GM20000 (cell line): ENCODE data around the gene HEPH.

Experiments used
- DNase-seq: peaks from one replicate; pipeline ENCODE4 v3.0.0; 2012; ENCODE audit warnings: low spot score
- TF ChIP-seq, protein P1 (sequence below): IDR thresholded peaks from 2 replicates; pipeline ENCODE4 v1.5.1; 2012; ENCODE audit warnings: mild to moderate bottlenecking, control low read depth; ENCODE audit errors: extremely low read depth, missing control alignments

Gene HEPH

DNA sequence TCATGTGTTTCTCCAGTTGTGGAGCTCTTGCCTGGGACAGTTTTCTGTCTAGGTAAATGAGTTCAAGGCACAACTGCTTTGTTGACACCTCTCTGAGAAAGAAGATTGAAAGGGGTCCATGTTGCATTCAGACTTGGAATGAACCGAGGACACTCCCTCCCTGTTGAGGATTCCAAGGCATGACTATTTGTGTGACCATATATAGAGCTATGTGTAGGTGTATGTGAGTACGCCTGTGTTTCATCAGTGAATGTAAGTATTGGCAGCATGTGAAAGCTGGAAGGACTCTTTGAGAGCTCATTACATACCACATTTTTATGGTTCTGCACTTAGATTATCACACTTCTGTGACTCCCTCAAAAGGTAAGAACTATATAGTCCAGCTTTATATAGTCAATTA lies 3.4 kb downstream of the HEPH start:
- no peak for DNase-seq
- TF ChIP-seq, protein P1, sequence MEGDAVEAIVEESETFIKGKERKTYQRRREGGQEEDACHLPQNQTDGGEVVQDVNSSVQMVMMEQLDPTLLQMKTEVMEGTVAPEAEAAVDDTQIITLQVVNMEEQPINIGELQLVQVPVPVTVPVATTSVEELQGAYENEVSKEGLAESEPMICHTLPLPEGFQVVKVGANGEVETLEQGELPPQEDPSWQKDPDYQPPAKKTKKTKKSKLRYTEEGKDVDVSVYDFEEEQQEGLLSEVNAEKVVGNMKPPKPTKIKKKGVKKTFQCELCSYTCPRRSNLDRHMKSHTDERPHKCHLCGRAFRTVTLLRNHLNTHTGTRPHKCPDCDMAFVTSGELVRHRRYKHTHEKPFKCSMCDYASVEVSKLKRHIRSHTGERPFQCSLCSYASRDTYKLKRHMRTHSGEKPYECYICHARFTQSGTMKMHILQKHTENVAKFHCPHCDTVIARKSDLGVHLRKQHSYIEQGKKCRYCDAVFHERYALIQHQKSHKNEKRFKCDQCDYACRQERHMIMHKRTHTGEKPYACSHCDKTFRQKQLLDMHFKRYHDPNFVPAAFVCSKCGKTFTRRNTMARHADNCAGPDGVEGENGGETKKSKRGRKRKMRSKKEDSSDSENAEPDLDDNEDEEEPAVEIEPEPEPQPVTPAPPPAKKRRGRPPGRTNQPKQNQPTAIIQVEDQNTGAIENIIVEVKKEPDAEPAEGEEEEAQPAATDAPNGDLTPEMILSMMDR, result no peak

DNA sequence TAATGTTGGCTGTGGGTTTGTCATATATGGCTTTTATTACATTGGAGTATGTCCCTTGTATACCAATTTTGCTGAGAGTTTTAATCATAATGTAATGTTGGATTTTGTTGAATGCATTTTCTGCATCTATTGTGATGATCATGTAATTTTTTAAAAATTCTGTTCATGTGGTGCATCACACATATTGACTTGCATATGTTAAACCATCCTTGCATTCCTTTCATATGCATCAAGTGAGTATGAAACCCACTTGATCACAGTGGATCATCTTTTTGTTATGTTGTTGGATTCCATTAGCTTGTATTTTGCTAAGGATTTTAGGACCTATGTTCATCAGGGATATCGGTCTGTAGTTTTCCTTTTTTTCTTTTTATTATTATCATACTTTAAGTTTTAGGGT lies 12.1 kb downstream of the HEPH start:
- TF ChIP-seq, protein P1, result no peak
- no peak for DNase-seq

DNA sequence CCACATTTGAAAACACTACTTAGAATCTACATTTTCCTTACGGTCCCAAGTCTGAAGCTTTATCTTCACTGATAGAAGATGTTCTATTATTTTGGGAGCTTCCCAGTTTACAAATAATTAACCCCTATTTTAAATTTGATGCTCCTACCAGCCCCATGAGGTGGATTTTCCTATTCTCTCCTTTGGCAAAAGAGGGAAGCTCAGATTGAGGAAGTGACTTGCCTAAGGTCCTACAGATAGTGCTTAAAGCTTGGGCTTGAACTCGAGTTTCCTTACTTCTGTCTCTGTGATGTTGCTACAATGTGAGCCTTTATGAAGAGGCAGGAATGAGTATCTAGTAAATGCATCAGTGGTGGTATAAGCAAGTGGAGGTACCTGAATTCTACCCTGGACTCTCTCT lies 27.5 kb downstream of the HEPH start:
- TF ChIP-seq, protein P1, result no peak
- DNase-seq, result no peak

DNA sequence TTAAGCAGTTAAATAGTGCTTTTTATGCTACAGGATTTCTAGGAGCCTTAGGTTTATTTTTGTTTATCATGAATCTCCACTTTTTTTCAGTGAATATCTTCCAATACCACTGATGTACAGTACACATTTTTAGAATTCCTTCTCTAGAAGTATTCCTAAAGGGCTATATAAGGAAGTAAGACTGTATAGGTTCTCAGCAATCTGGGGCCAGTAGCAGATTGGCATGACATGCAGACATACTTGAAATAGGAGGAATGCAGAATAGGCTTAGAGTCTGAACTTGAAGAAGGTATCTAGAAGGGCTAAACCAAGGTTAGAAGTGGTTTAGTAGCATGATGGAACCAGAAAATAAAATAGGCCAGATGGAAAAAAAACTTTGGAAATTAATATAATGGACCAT lies 29.8 kb downstream of the HEPH start:
- TF ChIP-seq, protein P1, result no peak
- DNase-seq, result no peak

DNA sequence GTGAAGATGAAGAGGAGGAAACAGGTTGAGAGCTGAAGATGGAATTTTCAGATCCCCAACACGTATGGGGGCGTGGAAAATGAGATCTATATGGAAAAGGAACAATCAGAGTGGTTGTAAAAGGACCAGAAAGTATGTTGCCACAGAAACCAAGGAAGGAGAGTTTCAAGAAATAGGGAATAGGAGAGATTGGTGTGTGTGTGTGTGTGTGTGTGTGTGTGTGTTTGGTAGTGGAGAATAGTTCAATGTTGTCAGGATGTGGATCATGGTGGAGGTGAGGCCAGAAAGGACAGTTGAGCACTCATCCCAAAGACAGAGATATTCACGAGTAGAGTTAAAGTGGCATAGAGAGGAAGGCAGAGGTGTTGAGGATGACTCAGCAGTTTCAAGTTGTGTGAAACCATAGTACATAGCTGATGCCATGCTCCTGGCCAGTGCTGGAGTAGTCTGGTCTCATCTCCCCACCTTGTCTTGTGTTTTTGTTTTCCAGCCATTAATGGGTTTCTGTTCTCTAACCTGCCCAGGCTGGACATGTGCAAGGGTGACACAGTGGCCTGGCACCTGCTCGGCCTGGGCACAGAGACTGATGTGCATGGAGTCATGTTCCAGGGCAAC lies 36.1 kb downstream of the HEPH start:
- no peak for DNase-seq
- TF ChIP-seq, protein P1, result no peak

DNA sequence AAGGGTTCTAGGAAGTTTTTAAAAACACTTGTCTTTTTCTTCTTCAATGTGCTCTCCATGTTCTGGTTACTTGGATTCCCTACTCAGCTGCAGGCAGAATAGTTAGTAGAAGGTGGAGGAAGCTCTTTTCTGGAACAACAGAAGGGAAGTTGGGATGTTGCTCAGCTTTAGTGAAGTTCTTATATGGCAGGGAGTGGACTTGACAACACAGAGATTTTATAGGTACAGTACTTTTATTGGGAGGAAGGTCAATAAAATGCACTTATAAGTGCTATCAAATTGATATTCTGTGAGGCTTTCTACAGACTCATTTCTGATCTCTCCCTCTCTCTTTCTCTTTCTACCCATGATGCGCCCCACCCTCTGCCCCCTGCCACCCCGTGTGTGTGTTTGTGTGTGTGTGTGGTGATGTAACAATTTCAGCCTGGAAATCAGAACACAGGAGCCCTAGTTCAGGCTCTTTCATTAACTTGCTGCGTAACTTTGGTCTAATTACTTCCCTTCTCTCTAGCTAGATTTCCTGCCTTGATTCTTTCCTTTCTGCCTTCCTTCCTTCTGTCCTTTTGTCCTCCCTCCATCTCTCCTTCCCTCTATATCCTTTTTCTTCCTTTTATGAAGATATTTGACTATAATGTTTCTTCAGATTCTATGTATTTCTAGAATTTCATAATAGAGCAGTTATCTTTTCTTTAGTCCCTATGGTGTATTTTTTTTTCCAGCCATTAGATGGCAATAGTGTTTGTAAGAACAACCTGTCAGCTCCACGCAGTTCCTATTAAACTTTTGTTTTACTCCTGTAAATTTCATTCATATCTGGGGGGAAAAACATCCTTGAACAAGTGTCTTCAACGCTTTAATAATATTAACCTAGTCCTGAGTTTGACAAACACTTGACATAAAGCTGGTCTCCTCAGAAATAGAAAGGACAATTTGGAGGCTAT lies 37.1 kb downstream of the HEPH start:
- DNase-seq, result no peak
- TF ChIP-seq, protein P1, result no peak

DNA sequence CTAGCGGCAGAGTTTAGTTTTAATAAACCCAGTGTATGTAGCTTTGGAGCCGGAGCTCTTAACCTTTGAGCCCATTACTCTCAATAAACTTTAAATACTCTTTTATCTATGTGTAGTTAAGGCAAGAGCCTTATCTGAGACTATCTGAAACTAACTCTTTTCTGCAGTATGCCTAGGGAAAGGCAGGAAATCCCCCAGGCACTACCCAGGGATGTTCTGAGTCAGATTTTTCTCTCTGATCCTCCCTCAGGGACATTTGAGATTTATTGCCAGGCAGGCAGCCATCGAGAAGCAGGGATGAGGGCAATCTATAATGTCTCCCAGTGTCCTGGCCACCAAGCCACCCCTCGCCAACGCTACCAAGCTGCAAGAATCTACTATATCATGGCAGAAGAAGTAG lies 39.1 kb downstream of the HEPH start:
- DNase-seq, result no peak
- TF ChIP-seq, protein P1, result no peak
